NCI-H1930 (cell line): ENCODE results near the gene CEACAM16.
"Not testable (repeated sequence)": the region's sequence is repeated elsewhere in the genome, so short reads cannot be mapped to it uniquely, and the experiment has no call there.

Source experiments
- DNase-seq, 2 experiments: peaks; one replicate each; lab custom pipeline; 2025; lab: John Stamatoyannopoulos, UW

The CEACAM16 gene

GRCh38 chr19:44703336-44704078 is 4.6 kb downstream of the CEACAM16 start:
- DNase-seq, result no peak

GRCh38 chr19:44704982-44705381 is 6.0 kb downstream of the CEACAM16 start:
- DNase-seq, result no peak

GRCh38 chr19:44705502-44706010 is 6.6 kb downstream of the CEACAM16 start:
- no peak for DNase-seq

- no peak for DNase-seq
Measured at GRCh38 chr19:44706506-44707236, 7.7 kb downstream of the CEACAM16 start.

- DNase-seq, result no peak
Measured at GRCh38 chr19:44707794-44708193, 8.8 kb downstream of the CEACAM16 start.

GRCh38 chr19:44708940-44709339 is 10.0 kb downstream of the CEACAM16 start:
- no peak for DNase-seq

- DNase-seq, result not testable (repeated sequence)
Measured at GRCh38 chr19:44709434-44710266, 10.7 kb downstream of the CEACAM16 start.

- DNase-seq, result no peak
Measured at GRCh38 chr19:44710483-44710882, 11.5 kb downstream of the CEACAM16 start.

- no peak for DNase-seq
Measured at GRCh38 chr19:44712864-44713515, 14.0 kb downstream of the CEACAM16 start.

- DNase-seq, result no peak
Measured at GRCh38 chr19:44714597-44715169, 15.7 kb downstream of the CEACAM16 start.

- DNase-seq, result no peak
Measured at GRCh38 chr19:44717603-44718002, 18.7 kb downstream of the CEACAM16 start.

GRCh38 chr19:44718441-44719261 is 19.7 kb downstream of the CEACAM16 start:
- DNase-seq, result no peak

GRCh38 chr19:44719262-44719701 is 20.3 kb downstream of the CEACAM16 start:
- DNase-seq, result no peak

- DNase-seq, result not testable (repeated sequence)
Measured at GRCh38 chr19:44720396-44720795, 21.4 kb downstream of the CEACAM16 start.

- no peak for DNase-seq
Measured at GRCh38 chr19:44720945-44721344, 22.0 kb downstream of the CEACAM16 start.

GRCh38 chr19:44721369-44721768 is 22.4 kb downstream of the CEACAM16 start:
- DNase-seq, result not testable (repeated sequence)

- DNase-seq, result no peak
Measured at GRCh38 chr19:44722131-44723121, 23.5 kb downstream of the CEACAM16 start.

- no peak for DNase-seq
Measured at GRCh38 chr19:44723299-44723951, 24.5 kb downstream of the CEACAM16 start.

- peak; percentile 47 to 55 for DNase-seq
Measured at GRCh38 chr19:44723952-44724319, 25.0 kb downstream of the CEACAM16 start.
